Mucosa of descending colon (tissue), 3 donors: ENCODE measurements around the gene MAP2K6. TPM values are rescaled to one million over a fixed set of nuclear protein-coding genes. Genes with fewer than 3 reads are reported as not detected.

ENCODE experiments used
- ATAC-seq: fragments of 200-7000 bp; cut with Tn5 transposase; one replicate; pipeline ENCODE4 v1.9.1; 2020; ENCODE audit warnings: mild to moderate bottlenecking, moderate library complexity
- DNase-seq, 3 donors: peaks; one replicate each; pipeline ENCODE4 v3.0.0-alpha.2; 2020
- H3K36me3 ChIP-seq: fragments of 200-600 bp; one replicate; pipeline ENCODE4 v1.8.0; 2021; ENCODE audit warnings: low read depth, mild to moderate bottlenecking
- H3K4me1 ChIP-seq: fragments of 200-600 bp; one replicate; pipeline ENCODE4 v1.8.0; 2021; ENCODE audit warnings: low read depth, mild to moderate bottlenecking
- H3K4me3 ChIP-seq: fragments of 200-600 bp; one replicate; pipeline ENCODE4 v1.8.0; 2021; ENCODE audit warnings: mild to moderate bottlenecking
- H3K9me3 ChIP-seq: fragments of 200-600 bp; one replicate; pipeline ENCODE4 v1.8.0; 2021; ENCODE audit warnings: mild to moderate bottlenecking
- intact Hi-C, 2 donors: fragments of 100-400 bp; cut with DNase I in 1 of 2; cut with micrococcal nuclease in 1 of 2; formaldehyde crosslinking; loops; one replicate each; pipeline versions ENCODE4 v1.11.0 to v1.11.1; 2022; cut with DNase I, micrococcal nuclease
- total RNA-seq, 3 donors: library from RNA; stranded (reverse); fragmentation: NEBNext Ultra II Directional in 2 of 3; extraction: Animal tissue kit (Norgen Biotek cat#: 25700) in 2 of 3; gene quantifications; one replicate each; pipeline versions ENCODE4 v1.2.1 to v1.2.4, GENCODE V29; 2021 to 2023
- TF ChIP-seq, protein P1 (sequence below): fragments of 200-600 bp; IDR thresholded peaks from one replicate; pipeline ENCODE4 v1.8.0; 2022; ENCODE audit warnings: antibody characterized with exemption, mild to moderate bottlenecking
- donor health status: DM: no; HTN: no; CAD: no; lungs with moderate emphysema.
- donor health status: DM: no; HTN: no; CAD: no.
- donor health status: DM: no; HTN: yes; CAD: no.

The MAP2K6 gene
- total RNA-seq, 3 donors from 2014 or later, result 62.9 to 146 (median 117) TPM

DNA sequence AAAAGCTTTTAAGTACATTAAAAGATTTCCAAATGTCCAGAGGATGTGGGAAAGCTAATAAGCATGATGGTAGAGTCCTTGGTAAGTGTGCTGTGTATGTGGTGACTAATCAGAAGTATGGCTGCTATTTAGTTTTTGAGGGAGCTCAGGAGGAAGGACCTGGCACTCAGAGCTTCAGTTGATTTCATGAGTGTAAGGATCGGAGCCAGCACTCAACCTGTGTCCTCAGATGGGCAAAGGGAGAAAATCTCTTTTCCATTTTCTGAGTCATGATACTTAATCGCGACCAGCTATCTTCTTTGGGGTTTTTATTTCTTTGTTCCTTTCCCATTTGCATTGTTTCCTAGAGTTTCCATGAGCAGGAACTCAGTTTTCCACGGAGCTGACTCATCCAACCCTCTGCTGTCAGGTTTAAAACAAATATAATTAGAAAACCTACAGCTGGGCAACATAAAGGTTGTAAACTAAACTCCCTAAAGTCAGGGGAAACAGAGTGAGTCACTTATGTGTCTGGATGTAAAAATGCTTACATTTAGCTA, 125.4 kb downstream of the MAP2K6 start:
- Histone ChIP-seq H3K9me3 (no peaks in the 10 kb centered on the region), H3K36me3 (no peaks in the 10 kb centered on the region), H3K4me3 (no peak overlapping the region), H3K4me1 (no peaks in the 10 kb centered on the region)
- intact Hi-C loops, result no loop called here
- ATAC-seq (peak; percentile 95), DNase-seq (peak in 1 of 3 donors; percentile 12)
- TF ChIP-seq, protein P1, sequence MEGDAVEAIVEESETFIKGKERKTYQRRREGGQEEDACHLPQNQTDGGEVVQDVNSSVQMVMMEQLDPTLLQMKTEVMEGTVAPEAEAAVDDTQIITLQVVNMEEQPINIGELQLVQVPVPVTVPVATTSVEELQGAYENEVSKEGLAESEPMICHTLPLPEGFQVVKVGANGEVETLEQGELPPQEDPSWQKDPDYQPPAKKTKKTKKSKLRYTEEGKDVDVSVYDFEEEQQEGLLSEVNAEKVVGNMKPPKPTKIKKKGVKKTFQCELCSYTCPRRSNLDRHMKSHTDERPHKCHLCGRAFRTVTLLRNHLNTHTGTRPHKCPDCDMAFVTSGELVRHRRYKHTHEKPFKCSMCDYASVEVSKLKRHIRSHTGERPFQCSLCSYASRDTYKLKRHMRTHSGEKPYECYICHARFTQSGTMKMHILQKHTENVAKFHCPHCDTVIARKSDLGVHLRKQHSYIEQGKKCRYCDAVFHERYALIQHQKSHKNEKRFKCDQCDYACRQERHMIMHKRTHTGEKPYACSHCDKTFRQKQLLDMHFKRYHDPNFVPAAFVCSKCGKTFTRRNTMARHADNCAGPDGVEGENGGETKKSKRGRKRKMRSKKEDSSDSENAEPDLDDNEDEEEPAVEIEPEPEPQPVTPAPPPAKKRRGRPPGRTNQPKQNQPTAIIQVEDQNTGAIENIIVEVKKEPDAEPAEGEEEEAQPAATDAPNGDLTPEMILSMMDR, result no peak

DNA sequence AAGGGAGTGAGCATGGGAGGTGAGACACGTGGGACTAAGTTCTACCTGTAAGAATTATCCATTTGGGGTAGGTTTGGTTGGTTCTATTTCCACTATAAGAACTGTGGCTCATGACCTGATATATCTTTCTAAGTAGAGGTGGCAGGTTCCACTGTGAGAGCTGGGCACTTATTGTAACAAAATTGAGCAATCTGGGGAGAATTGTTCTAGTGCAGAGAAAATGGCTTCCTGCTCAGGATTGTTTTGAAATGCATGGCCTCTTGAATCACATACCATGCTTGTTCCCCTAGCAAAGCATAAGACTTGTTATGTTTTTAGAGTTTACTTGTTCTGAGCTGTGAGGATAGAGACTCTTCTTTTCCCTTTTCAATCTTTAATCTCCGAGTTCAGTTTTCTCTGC, 125.9 kb downstream of the MAP2K6 start:
- intact Hi-C loops, result no loop called here
- ATAC-seq (no peak), DNase-seq (no peak)
- no peak overlapping the region for H3K4me3 ChIP-seq
- no peaks in the 10 kb centered on the region for H3K4me1 ChIP-seq
- H3K9me3 ChIP-seq, result no peaks in the 10 kb centered on the region
- no peaks in the 10 kb centered on the region for H3K36me3 ChIP-seq
- TF ChIP-seq, protein P1, result no peak

DNA sequence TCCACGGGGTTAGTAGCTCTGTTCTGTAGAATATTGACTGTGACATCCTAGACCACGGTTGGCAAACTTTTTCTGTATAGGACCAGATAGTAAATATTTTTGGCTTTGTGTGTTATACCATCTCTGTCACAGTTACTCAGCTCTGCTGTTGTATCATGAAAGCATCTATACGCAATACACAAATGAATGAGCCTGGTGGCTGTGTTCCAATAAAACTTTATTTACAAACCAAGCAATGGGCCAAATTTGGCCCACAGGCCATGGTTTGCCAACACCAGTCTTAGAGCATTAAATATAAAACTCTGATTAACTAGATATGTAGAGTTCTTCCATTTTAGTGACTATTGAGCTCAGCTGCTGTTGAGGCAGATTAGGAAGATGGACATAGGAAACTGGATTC, 132.7 kb downstream of the MAP2K6 start:
- no peak for ATAC-seq
- no peaks in the 10 kb centered on the region for H3K9me3 ChIP-seq
- intact Hi-C loops, result no loop called here
- H3K4me1 ChIP-seq, result no peaks in the 10 kb centered on the region
- TF ChIP-seq, protein P1, result no peak
- no peaks in the 10 kb centered on the region for H3K36me3 ChIP-seq
- DNase-seq, result no peak
- no peak overlapping the region for H3K4me3 ChIP-seq

DNA sequence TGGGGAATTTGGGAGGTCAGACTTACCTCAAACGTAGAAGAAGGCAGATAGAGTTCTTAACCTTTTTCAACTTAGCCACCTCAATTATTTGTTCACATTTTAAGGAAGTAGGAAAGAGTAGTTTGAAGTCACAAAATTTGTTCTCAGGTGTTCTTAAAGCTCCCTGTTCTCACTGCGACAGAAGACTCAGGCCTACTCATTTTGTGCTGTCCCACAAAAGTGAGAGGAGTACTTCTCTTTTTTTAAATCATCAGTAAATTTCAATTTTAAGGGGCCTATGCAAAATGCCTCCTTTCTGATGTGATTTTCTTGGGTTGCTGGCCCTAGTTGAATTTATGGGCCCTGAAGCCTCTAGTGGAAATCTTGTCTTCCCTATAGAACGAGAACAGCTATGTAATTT, 133.4 kb downstream of the MAP2K6 start:
- Histone ChIP-seq H3K4me1 (no peaks in the 10 kb centered on the region), H3K36me3 (no peaks in the 10 kb centered on the region), H3K9me3 (no peaks in the 10 kb centered on the region), H3K4me3 (no peak overlapping the region)
- DNase-seq, result no peak
- TF ChIP-seq, protein P1, result no peak
- intact Hi-C loops, result no loop called here
- no peak for ATAC-seq

DNA sequence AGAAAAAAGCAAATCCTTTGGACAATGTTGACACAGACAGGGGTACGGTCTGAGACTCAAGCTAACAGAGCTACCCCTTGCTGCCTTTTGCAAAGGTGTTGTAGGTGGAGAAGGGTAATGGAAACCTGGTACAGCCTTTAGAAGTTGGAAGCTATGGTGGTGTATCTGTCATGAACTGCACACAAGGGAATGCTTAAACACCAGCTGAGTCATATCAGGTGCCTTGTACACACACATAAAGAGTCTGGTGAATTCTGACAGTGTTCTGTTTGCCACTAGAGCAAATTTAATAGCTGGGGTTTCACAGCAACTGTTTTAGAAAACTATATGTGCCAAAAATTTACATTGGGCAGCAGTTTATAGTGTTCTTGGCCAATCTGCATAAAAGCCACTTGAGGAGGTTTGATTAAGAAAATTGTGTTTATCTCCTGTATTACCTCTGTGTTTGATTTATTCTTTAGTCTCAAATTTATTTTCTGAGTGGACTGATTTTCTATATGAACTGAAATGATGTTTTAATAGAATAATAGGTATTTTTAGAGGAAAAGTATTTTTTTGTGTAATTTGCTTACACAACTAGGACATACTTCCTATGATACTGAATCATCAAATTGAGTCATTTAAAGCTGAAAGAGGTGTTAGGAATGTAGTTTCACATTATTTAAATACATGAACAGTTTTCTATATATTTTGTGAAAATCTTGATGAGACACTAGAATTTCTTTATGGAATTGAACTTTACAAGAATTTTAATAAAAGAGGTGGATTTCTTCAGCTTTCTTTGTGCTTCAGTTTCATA, 136.9 kb downstream of the MAP2K6 start:
- no peak overlapping the region for H3K4me3 ChIP-seq
- DNase-seq, result no peak
- no peaks in the 10 kb centered on the region for H3K4me1 ChIP-seq
- no peaks in the 10 kb centered on the region for H3K9me3 ChIP-seq
- TF ChIP-seq, protein P1, result no peak
- intact Hi-C loops, result no loop called here
- no peak for ATAC-seq
- H3K36me3 ChIP-seq, result no peaks in the 10 kb centered on the region
